ENCODE measurements around the gene BEST3. TPM values are rescaled to one million over a fixed set of nuclear protein-coding genes. Genes with fewer than 3 reads are reported as not detected.

BEST3 gene
- total RNA-seq, 4 donors from 2014 or later, result 0.21 TPM; not detected in 3

DNA sequence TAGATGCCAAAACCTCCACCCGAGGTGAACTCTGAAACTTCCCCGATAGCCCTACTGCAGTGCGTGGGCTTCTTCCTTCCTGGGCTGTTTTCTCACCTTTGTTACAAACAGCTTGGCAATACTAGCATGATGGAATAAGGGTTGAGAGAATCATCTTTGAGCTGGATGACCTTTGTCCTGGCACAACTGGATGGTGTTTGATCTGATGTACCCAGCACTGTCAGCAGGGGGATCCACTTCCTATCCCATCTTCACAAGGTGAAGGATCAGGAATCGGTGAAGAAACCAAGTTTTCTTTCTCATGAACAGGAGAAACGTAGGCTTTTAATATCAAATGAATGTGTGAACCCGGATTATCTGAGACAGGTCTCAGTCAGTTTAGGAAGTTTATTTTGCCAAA is 68.9 kb downstream of the BEST3 start:
- DNase-seq, result no peak
- H3K9me3 ChIP-seq, result no peaks in the 10 kb centered on the region
- intact Hi-C loops (cut with DNase I; ENCODE audit: low total_unique reads), result no loop called here
- no peak overlapping the region for H3K27ac ChIP-seq
- TF ChIP-seq POLR2A (IDR thresholded peaks at IDR 0.05), result no peak
- TF ChIP-seq, protein P1, sequence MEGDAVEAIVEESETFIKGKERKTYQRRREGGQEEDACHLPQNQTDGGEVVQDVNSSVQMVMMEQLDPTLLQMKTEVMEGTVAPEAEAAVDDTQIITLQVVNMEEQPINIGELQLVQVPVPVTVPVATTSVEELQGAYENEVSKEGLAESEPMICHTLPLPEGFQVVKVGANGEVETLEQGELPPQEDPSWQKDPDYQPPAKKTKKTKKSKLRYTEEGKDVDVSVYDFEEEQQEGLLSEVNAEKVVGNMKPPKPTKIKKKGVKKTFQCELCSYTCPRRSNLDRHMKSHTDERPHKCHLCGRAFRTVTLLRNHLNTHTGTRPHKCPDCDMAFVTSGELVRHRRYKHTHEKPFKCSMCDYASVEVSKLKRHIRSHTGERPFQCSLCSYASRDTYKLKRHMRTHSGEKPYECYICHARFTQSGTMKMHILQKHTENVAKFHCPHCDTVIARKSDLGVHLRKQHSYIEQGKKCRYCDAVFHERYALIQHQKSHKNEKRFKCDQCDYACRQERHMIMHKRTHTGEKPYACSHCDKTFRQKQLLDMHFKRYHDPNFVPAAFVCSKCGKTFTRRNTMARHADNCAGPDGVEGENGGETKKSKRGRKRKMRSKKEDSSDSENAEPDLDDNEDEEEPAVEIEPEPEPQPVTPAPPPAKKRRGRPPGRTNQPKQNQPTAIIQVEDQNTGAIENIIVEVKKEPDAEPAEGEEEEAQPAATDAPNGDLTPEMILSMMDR (IDR thresholded peaks at IDR 0.05), result no peak
- H3K27me3 ChIP-seq, result no peaks in the 10 kb centered on the region
- no peak overlapping the region for H3K4me3 ChIP-seq
- H3K4me1 ChIP-seq, result no peaks in the 10 kb centered on the region
- no peaks in the 10 kb centered on the region for H3K36me3 ChIP-seq

DNA sequence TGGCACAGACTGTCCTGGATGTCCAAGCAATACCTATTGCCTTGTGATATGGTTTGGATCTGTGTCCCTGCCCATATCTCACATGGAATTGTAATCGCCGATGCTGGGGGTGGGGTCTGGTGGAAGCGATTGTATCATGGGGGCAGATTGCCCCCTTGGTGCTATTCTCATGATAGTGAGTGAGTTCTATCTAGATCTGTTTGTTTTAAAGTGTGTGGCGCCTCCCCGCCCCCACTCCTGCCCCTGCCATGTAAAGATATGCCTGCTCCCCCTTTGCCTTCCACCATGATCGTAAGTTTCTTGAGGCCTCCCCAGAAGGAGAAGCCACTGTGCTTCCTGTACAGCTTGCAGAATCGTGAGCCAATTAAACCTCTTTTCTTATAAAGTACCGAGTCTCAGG is 71.6 kb downstream of the BEST3 start:
- H3K36me3 ChIP-seq, result no peaks in the 10 kb centered on the region
- H3K4me3 ChIP-seq, result no peak overlapping the region
- no peak for TF ChIP-seq POLR2A (IDR thresholded peaks at IDR 0.05)
- TF ChIP-seq, protein P1 (IDR thresholded peaks at IDR 0.05), result no peak
- H3K27me3 ChIP-seq, result no peaks in the 10 kb centered on the region
- H3K27ac ChIP-seq, result no peak overlapping the region
- H3K9me3 ChIP-seq, result no peaks in the 10 kb centered on the region
- intact Hi-C loops (cut with DNase I; ENCODE audit: low total_unique reads), result no loop called here
- DNase-seq, result no peak
- H3K4me1 ChIP-seq, result no peaks in the 10 kb centered on the region

DNA sequence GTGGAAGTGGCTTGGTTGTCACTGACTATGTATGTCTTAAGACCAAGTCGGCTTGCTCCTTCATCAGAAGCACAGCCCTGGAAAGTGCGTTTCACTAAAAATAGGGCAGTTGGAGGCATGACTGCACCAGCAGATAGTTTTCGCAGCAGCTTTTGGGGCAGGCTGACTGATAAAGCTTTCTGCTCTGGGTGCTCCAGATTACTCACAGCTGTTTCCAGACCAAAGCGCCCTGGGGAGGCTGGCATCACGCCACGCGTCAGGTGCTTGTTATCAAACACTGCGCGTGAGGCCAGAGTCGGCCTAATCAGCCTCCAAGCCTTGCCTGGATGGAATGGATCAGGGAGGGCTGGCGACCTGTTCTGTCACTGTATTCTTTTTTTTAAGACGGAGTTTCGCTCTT is 75.1 kb downstream of the BEST3 start:
- Histone ChIP-seq H3K36me3 (no peaks in the 10 kb centered on the region), H3K9me3 (no peaks in the 10 kb centered on the region), H3K27me3 (no peaks in the 10 kb centered on the region), H3K4me1 (no peaks in the 10 kb centered on the region), H3K27ac (no peak overlapping the region), H3K4me3 (no peak overlapping the region)
- no peak for TF ChIP-seq POLR2A (IDR thresholded peaks at IDR 0.05)
- TF ChIP-seq, protein P1 (IDR thresholded peaks at IDR 0.05), result no peak
- intact Hi-C loops (cut with DNase I; ENCODE audit: low total_unique reads), result no loop called here
- DNase-seq, result no peak

DNA sequence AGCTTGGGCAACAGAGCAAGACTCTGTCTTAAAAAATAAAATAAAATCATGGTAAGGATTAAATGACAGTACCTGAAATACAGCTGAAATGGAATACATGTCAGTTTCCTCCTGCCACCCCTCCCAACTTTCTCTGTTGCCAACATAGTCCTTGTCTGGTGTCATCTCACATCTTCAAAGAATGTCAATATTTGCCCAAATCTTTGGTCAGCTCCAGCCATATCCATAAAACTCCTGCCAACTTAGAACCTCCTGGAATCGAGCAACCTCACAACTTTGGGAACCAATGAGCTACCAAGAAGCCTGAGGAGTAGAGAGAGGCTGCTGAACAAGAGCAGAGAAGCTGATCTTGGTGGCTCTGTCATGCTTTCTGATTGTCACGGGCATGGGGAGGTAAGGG is 77.6 kb downstream of the BEST3 start:
- no peaks in the 10 kb centered on the region for H3K36me3 ChIP-seq
- no peak overlapping the region for H3K27ac ChIP-seq
- H3K4me1 ChIP-seq, result no peaks in the 10 kb centered on the region
- no peaks in the 10 kb centered on the region for H3K9me3 ChIP-seq
- DNase-seq, result no peak
- H3K4me3 ChIP-seq, result no peak overlapping the region
- TF ChIP-seq, protein P1 (IDR thresholded peaks at IDR 0.05), result no peak
- intact Hi-C loops (cut with DNase I; ENCODE audit: low total_unique reads), result no loop called here
- no peaks in the 10 kb centered on the region for H3K27me3 ChIP-seq

DNA sequence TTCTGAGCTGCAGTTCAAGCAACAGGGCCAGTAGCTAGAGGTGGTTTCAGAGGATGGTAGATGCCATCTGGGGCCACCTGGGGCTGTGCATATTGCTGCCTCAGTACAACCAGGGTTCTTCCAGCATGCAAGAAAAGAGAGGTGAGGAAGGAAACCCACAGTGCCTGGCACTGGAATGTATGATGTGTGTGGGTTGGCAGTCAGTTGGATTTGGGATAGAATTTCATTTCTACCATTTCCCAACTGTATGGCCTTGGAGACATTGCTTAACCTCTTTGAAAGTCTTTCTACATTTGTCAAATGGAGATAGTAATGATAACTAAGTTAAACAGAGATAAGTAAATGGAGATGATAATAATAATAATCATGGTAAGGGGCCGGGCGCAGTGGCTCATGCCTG is 78.2 kb downstream of the BEST3 start:
- TF ChIP-seq POLR2A (IDR thresholded peaks at IDR 0.05), result no peak
- TF ChIP-seq, protein P1 (IDR thresholded peaks at IDR 0.05), result no peak
- Histone ChIP-seq H3K27ac (no peak overlapping the region), H3K27me3 (no peaks in the 10 kb centered on the region), H3K4me3 (no peak overlapping the region), H3K9me3 (no peaks in the 10 kb centered on the region), H3K4me1 (no peaks in the 10 kb centered on the region), H3K36me3 (no peaks in the 10 kb centered on the region)
- DNase-seq, result no peak
- intact Hi-C loops (cut with DNase I; ENCODE audit: low total_unique reads), result no loop called here

Data from uterus (tissue), 4 donors.